GF-D8 (cell line): ENCODE data around the gene RERE.
"Not testable (repeated sequence)": the region's sequence is repeated elsewhere in the genome, so short reads cannot be mapped to it uniquely, and the experiment has no call there.

ENCODE experiments used
- DNase-seq: peaks from one replicate; lab custom pipeline; 2025; lab: John Stamatoyannopoulos, UW

RERE gene

GRCh38 chr1:8512504-8512903 lies 304.9 kb downstream of the RERE start:
- DNase-seq, result no peak

GRCh38 chr1:8510041-8510823 lies 307.2 kb downstream of the RERE start:
- no peak for DNase-seq

DNA sequence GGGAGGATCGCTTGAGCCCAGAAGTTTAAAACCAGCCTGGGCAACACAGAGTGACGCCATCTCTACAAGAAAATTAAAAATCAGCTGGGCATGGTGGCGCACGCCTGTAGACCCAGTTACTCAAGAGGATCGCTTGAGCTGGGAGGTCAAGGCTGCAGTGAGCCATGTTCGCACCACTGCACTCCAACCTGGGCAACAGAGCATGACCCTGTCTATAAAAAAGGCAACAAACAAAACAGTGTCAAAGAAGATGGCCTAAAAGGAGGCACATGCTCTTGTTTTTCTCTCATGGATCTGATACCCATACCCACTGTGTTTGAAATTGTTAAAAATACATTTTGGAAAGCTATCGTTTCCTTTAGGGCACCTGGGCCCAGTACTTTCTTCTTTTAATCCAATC lies 307.9 kb downstream of the RERE start:
- DNase-seq, result no peak

DNA sequence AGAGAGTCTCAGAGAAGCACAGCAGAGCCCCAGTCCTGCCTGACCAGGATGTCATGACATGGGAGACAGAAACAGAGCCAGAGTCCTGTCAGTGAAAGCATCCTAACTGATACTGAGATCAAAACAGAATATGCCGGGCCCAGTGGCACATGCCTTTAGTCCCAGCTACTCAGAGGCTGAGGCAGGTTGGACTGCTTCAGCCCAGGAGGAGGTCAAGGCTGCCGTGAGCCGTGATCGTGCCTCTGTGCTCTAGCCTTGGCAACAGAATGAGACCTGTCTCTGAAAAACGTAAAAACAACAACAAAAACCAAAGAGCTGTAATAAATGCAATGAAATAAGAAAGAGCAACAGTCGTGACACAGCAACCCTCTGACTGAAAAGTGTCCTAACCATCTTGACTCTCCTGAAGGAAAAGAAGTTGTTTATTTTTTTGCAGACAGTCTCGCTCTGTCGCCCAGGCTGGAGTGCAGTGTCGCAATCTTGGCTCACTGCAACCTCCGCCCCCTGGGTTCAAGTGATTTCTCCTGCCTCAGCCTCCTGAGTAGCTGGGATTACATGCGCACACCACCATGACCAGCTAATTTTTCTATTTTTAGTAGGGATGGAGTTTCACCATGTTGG lies 310.3 kb downstream of the RERE start:
- DNase-seq, result no peak

GRCh38 chr1:8506456-8506855 lies 311.0 kb downstream of the RERE start:
- no peak for DNase-seq

GRCh38 chr1:8503842-8504241 lies 313.6 kb downstream of the RERE start:
- no peak for DNase-seq

DNA sequence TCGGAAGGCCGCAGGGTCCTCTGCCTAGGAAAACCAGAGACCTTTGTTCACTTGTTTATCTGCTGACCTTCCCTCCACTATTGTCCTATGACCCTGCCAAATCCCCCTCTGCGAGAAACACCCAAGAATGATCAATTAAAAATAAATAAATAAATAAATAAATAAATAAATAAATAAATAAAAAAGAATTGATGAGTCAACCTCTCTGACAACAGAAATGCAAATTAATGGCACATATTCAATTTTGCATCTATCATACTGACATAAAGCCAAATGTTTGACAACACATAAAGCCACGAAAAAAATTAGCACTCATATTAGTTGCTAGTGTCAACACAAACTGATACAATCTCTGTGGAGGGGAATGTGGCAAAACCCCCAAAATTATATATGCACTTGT lies 314.5 kb downstream of the RERE start:
- not testable (repeated sequence) for DNase-seq

DNA sequence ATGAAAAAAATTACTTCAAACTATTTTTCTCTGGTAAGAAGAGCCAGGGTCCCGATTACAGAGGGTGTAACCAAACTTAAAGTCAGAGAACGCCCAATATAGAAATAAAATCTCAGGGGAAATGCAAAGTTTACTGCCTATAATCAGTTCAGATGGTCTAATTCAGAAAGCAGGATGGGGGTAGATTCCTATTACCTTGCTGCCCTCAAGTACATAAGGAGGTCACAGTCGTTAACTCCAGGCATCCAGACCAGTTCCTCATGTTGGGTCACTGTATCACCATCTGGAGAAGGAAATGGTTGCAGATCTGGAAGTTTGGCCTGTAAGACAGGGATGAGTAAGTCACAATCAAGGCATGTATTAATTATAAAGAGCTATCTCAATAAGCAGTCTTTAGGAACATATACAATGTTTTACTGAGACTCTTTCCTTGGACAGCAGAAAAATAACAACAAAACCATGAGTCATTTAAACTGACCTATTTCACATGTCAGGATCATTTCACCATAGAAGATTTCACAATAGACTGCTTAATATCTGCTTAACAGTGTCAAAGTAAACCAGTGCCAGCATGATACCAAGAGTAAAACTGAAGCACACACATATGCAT lies 320.1 kb downstream of the RERE start:
- peak; percentile 37 for DNase-seq

DNA sequence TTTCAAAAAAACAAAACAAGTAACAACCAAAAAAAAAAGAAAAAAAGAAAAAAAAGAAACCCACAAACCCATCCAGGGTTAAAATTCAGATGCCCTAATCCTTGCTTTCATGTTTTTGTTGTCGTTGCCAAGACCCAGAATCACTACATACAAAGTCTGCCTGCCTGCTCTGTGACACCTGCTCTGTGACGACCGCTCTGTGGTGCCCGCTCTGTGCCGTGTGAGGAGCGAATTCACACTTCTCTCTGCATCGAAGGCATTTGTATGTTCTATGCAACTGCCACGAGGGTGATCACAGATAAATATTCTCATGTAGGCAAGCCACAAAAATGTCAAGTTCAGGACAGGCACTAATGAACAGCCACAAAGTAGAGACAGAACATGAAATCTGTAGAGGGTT lies 321.0 kb downstream of the RERE start:
- DNase-seq, result no peak

DNA sequence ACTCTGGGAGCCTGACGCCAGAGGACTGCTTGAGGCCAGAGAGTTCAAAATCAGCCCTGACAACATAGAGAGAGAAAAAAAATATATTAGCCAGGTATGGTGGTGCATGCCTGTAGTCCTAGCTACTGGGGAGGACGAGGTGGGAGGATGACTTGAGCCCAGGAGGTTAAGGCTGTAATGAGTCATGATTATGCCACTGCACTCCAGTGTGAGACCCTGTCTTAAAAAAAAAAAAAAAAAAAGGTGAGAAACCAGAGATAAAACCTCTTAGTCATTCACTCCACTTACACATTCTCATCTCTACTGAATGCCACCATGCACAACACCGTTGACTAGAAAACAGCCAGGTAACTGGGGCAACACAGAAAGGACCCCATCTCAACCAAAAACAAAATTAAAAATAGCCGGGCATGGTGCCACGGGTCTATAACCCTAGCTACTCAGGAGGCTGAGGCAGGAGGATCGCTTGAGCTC lies 321.5 kb downstream of the RERE start:
- DNase-seq, result no peak

GRCh38 chr1:8494681-8495080 lies 322.8 kb downstream of the RERE start:
- DNase-seq, result no peak

GRCh38 chr1:8493916-8494540 lies 323.4 kb downstream of the RERE start:
- no peak for DNase-seq

- DNase-seq, result no peak
Observed at GRCh38 chr1:8487249-8487648, 330.2 kb downstream of the RERE start.

- DNase-seq, result no peak
Observed at GRCh38 chr1:8486047-8486446, 331.4 kb downstream of the RERE start.

GRCh38 chr1:8483586-8483985 lies 333.9 kb downstream of the RERE start:
- DNase-seq, result no peak

GRCh38 chr1:8482979-8483381 lies 334.5 kb downstream of the RERE start:
- no peak for DNase-seq

DNA sequence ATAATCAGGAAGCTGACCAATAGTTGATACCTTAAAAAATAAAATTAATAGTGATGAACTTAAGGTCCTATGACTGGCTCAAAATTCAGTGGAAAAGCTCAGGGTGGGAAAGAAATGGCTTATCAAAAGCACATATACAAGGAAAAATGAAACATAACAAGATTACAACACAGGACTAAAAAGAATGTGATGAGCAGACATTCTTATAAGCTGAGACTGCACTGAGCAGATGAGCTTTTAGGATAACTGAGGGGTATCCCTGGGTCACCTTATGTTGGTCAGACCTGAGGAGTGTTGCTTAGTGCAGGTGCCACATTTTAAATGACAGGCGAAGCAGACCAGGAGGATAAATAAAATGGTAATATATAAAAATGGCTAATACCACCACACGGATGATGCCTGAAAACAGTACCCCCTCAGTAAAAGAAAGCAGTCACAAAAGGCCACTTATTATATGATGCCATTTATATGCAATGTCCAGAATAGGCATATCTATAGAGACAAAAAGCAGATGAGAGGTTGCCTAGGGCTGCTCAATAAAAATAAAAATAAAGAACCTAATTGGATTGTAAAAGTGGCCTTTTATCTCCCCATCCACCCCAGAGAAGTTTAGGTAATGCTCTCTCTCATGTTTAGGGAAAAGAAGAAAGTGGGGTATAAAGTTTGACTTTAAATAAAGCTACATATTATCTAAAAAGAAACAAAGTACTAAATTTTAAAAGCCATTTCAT lies 335.6 kb downstream of the RERE start:
- DNase-seq, result no peak

DNA sequence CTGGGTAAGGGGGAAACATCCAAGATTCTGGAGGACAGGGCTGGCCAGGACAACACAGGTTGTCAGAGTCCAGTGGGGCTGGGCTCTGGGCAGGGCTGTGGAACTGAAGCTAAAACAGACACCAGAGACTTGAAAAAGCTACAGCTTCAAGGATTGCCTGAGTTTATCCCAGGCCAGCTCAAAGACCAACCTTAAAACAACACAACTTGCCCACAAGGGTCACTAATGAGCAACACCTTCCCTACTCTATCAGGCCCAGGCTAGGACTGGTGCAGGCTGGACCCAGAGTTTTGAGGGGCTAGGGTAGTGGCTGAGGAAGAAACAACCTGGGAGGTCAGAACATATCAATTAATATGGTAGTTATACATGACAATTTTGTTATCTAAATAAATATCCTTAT lies 338.9 kb downstream of the RERE start:
- DNase-seq, result no peak

- no peak for DNase-seq
Observed at GRCh38 chr1:8477983-8478362, 339.5 kb downstream of the RERE start.

- no peak for DNase-seq
Observed at GRCh38 chr1:8477166-8477982, 340.1 kb downstream of the RERE start.

- DNase-seq, result peak; percentile 35
Observed at GRCh38 chr1:8476006-8476405, 341.4 kb downstream of the RERE start.
